GM12864 (cell line): Measurements from ENCODE around the gene EML1.
"Not testable (repeated sequence)": the region's sequence is repeated elsewhere in the genome, so short reads cannot be mapped to it uniquely, and the experiment has no call there.

ENCODE experiments used
- DNase-seq: peaks from one replicate; pipeline ENCODE4 v3.0.0-alpha.2; 2011; ENCODE audit warnings: low read depth
- H3K4me3 ChIP-seq: 2 replicates; pipeline ENCODE4 v1.5.1; 2011; ENCODE audit warnings: mild to moderate bottlenecking, low read depth, low read length, control low read depth
- CTCF ChIP-seq: IDR thresholded peaks from 2 replicates; pipeline ENCODE4 v1.5.1; 2011; ENCODE audit warnings: low read depth, mild to moderate bottlenecking, moderate library complexity, low read length, control low read depth, inconsistent platforms; ENCODE audit errors: missing control alignments

The EML1 gene

GRCh38 chr14:99941211-99941610, 148.0 kb downstream of the EML1 start:
- TF ChIP-seq CTCF, result no peak
- DNase-seq, result no peak
- H3K4me3 ChIP-seq, result no peak overlapping the region

- no peak for DNase-seq
Observed at GRCh38 chr14:99943620-99944019, 150.4 kb downstream of the EML1 start.

GRCh38 chr14:99944241-99944651, 151.0 kb downstream of the EML1 start:
- H3K4me3 ChIP-seq, result no peak overlapping the region
- no peak for TF ChIP-seq CTCF

More at GRCh38 chr14:99943620-99944019, 150.4 kb downstream of the EML1 start:
- TF ChIP-seq CTCF, result no peak
- H3K4me3 ChIP-seq, result no peak overlapping the region

GRCh38 chr14:99945732-99946651, 152.8 kb downstream of the EML1 start:
- H3K4me3 ChIP-seq, result no peak overlapping the region
- TF ChIP-seq CTCF, result no peak
- no peak for DNase-seq

More at GRCh38 chr14:99944241-99944651, 151.0 kb downstream of the EML1 start:
- no peak for DNase-seq

- DNase-seq, result no peak
- H3K4me3 ChIP-seq, result no peak overlapping the region
- peak; percentile 88 for TF ChIP-seq CTCF
Observed at GRCh38 chr14:99946652-99947489, 153.7 kb downstream of the EML1 start.

- no peak overlapping the region for H3K4me3 ChIP-seq
- no peak for DNase-seq
- no peak for TF ChIP-seq CTCF
Observed at GRCh38 chr14:99947695-99948094, 154.5 kb downstream of the EML1 start.

GRCh38 chr14:99949011-99949732, 156.0 kb downstream of the EML1 start:
- not testable (repeated sequence) for DNase-seq, H3K4me3 ChIP-seq
